OCI-LY7 (cell line): ENCODE results near the gene ZNF816. TPM values are rescaled to one million over a fixed set of nuclear protein-coding genes. Genes with fewer than 3 reads are reported as not detected.

Experiments
- BruUV-seq: library from RNA; stranded (reverse); fragments of 400-500 nt; replicated peaks from 2 replicates; lab custom pipeline; 2021; lab: Mats Ljungman, UMichigan
- CTCF ChIA-PET: fragments of 300-600 bp; sonication (Branson Sonifier 250); formaldehyde crosslinking; loops from one replicate; lab custom pipeline; 2022; ENCODE audit warnings: antibody characterized with exemption; ENCODE audit not compliant: unreplicated experiment; lab: Charles Lee
- POLR2A ChIA-PET: fragments of 300-600 bp; sonication (Branson Sonifier 250); formaldehyde crosslinking; loops from one replicate; lab custom pipeline; 2022; ENCODE audit warnings: antibody characterized with exemption; lab: Charles Lee
- DNase-seq: peaks from one replicate; pipeline ENCODE4 v3.0.0-alpha.2; 2015; ENCODE audit warnings: low spot score
- H2AFZ ChIP-seq: fragments of 200-600 bp; sonication (generic), shearing (Covaris generic); 2 replicates; pipeline ENCODE4 v1.6.1; 2014; ENCODE audit warnings: mild to moderate bottlenecking, antibody characterized with exemption, low read length, moderate library complexity
- H3K27ac ChIP-seq: fragments of 200-600 bp; sonication (generic); 2 replicates; pipeline ENCODE4 v1.5.1; 2014; ENCODE audit warnings: mixed run types, low read depth, mild to moderate bottlenecking, moderate library complexity, low read length, inconsistent platforms; ENCODE audit not compliant: poor library complexity, severe bottlenecking
- H3K36me3 ChIP-seq: fragments of 200-600 bp; sonication (generic); 2 replicates; pipeline ENCODE4 v1.6.1; 2014; ENCODE audit warnings: mild to moderate bottlenecking, antibody characterized with exemption, low read length, moderate library complexity, mixed read lengths; ENCODE audit not compliant: insufficient read depth
- H3K4me1 ChIP-seq: fragments of 200-600 bp; sonication (generic); 2 replicates; pipeline ENCODE4 v1.5.1; 2014; ENCODE audit warnings: mild to moderate bottlenecking, low read length; ENCODE audit not compliant: insufficient read depth, poor library complexity, severe bottlenecking
- H3K4me2 ChIP-seq: fragments of 200-600 bp; sonication (generic); 2 replicates; pipeline ENCODE4 v1.6.1; 2014; ENCODE audit warnings: mild to moderate bottlenecking, low read length
- H3K4me3 ChIP-seq: fragments of 200-600 bp; sonication (generic); 2 replicates; pipeline ENCODE4 v1.5.1; 2014; ENCODE audit warnings: mild to moderate bottlenecking, low read depth, low read length; ENCODE audit not compliant: poor library complexity, severe bottlenecking
- H3K79me2 ChIP-seq: fragments of 200-600 bp; sonication (generic); 2 replicates; pipeline ENCODE4 v1.6.1; 2016; ENCODE audit warnings: low read depth, mild to moderate bottlenecking, low read length, moderate library complexity, mixed read lengths; ENCODE audit not compliant: insufficient read depth
- H3K9me2 ChIP-seq: fragments of 200-600 bp; sonication (generic); 2 replicates; pipeline ENCODE4 v1.6.1; 2016; ENCODE audit warnings: mild to moderate bottlenecking, low read length, mixed read lengths; ENCODE audit not compliant: insufficient read depth
- H3K9me3 ChIP-seq: fragments of 200-600 bp; sonication (generic); 2 replicates; pipeline ENCODE4 v1.6.1; 2014; ENCODE audit warnings: mild to moderate bottlenecking, mixed run types, low read length, mixed read lengths
- H4K20me1 ChIP-seq: fragments of 200-600 bp; sonication (generic); 2 replicates; pipeline ENCODE4 v1.6.1; 2014; ENCODE audit warnings: mild to moderate bottlenecking, antibody characterized with exemption, low read length, moderate library complexity, mixed read lengths; ENCODE audit not compliant: insufficient read depth
- CTCF ChIP-seq: fragments of 200-600 bp; sonication (generic); conservative IDR thresholded peaks from 2 replicates; pipeline ENCODE4 v1.5.1; 2014; ENCODE audit warnings: mild to moderate bottlenecking, antibody characterized with exemption, low read length, moderate library complexity, mixed read lengths
- EZH2phosphoT487 ChIP-seq: fragments of 200-600 bp; sonication (generic); IDR thresholded peaks from 2 replicates; pipeline ENCODE4 v1.6.1; 2018; ENCODE audit warnings: low read depth, borderline replicate concordance, mild to moderate bottlenecking, mixed run types, antibody characterized with exemption, low read length, moderate library complexity, mixed read lengths
- intact Hi-C: fragments of 100-400 bp; cut with micrococcal nuclease; formaldehyde crosslinking; loops from one replicate; pipeline ENCODE4 v1.10.0; 2022; ENCODE audit not compliant: unreplicated experiment
- total RNA-seq, 2 experiments: library from RNA; depleted of rRNA in 1 of 2; stranded (reverse); fragments of >200 nt in 1 of 2; shearing (Covaris generic) in 1 of 2; gene quantifications; 2 replicates each; pipeline ENCODE4 v1.2.3, GENCODE V29; 2014 to 2022

The ZNF816 gene
- total RNA-seq, 2 experiments from 2014 or later: 8.6 to 8.8 TPM

- Histone ChIP-seq H3K4me2 (peak overlapping the region; percentile 88), H3K4me3 (peak overlapping the region; percentile 81), H3K27ac (peak overlapping the region; percentile 40), H3K9me3 (peaks cover under 1% of the 10 kb centered on the region; the same call in 1 of the 2 replicates), H2AFZ (peak overlapping the region; percentile 97), H3K9me2 (no peaks in the 10 kb centered on the region), H3K79me2 (peaks cover 18% of the 10 kb centered on the region; the same call in 1 of the 2 replicates), H3K36me3 (peaks cover 40% of the 10 kb centered on the region), H4K20me1 (no peaks in the 10 kb centered on the region), H3K4me1 (peaks cover 17% of the 10 kb centered on the region)
- ChIA-PET CTCF (no interaction called here), POLR2A (no interaction called here)
- peak; percentile 4 for DNase-seq
- BruUV-seq: no TSS peak
- intact Hi-C loops: loop anchor here (1.0 kb wide), 1 partner anchor 20 kb away; no protein-coding TSS in a partner anchor
- TF ChIP-seq EZH2phosphoT487 (no peak), CTCF (no peak)
Measured at GRCh38 chr19:52961981-52962380, 700 bp downstream of the ZNF816 start.

- H4K20me1 ChIP-seq: no peaks in the 10 kb centered on the region
- H3K9me2 ChIP-seq: no peaks in the 10 kb centered on the region
- ChIA-PET CTCF (no interaction called here), POLR2A (no interaction called here)
- H3K9me3 ChIP-seq: no peaks in the 10 kb centered on the region
- H3K79me2 ChIP-seq: peaks cover 18% of the 10 kb centered on the region; the same call in 1 of the 2 replicates
- TF ChIP-seq CTCF: no peak
- TF ChIP-seq EZH2phosphoT487: no peak
- no peak overlapping the region for H3K4me2 ChIP-seq
- intact Hi-C loops: no loop called here
- no peak for DNase-seq
- no TSS peak for BruUV-seq
- peaks cover 63% of the 10 kb centered on the region for H3K36me3 ChIP-seq
- H3K4me3 ChIP-seq: no peak overlapping the region
- H3K27ac ChIP-seq: no peak overlapping the region
- peaks cover 17% of the 10 kb centered on the region for H3K4me1 ChIP-seq
- no peak overlapping the region for H2AFZ ChIP-seq
Measured at GRCh38 chr19:52959613-52960295, 2.9 kb downstream of the ZNF816 start.

GRCh38 chr19:52957591-52957990, 5.1 kb downstream of the ZNF816 start:
- Histone ChIP-seq H3K27ac (no peak overlapping the region), H3K4me3 (no peak overlapping the region), H3K4me2 (no peak overlapping the region), H3K9me3 (0 out of 2 replicates have a peak, but pooled peaks cover 4% of the 10 kb centered on the region), H2AFZ (no peak overlapping the region), H3K79me2 (peaks cover 18% of the 10 kb centered on the region; the same call in 1 of the 2 replicates), H3K9me2 (no peaks in the 10 kb centered on the region), H3K4me1 (peaks cover 9% of the 10 kb centered on the region), H3K36me3 (peaks cover 81% of the 10 kb centered on the region), H4K20me1 (no peaks in the 10 kb centered on the region)
- no TSS peak for BruUV-seq
- TF ChIP-seq EZH2phosphoT487 (no peak), CTCF (no peak)
- no peak for DNase-seq
- intact Hi-C loops: no loop called here
- ChIA-PET CTCF (no interaction called here), POLR2A (no interaction called here)
